KOPT-K1 (cell line): Measurements from ENCODE around the gene GALNTL6.
"Not testable (repeated sequence)": the region's sequence is repeated elsewhere in the genome, so short reads cannot be mapped to it uniquely, and the experiment has no call there.

Experiments used
- H3K27ac ChIP-seq: fragments of 200-600 bp; sonication (generic); 2 replicates; pipeline ENCODE4 v1.5.1; 2016; ENCODE audit warnings: antibody characterized with exemption, mild to moderate bottlenecking, low read depth, low read length; ENCODE audit not compliant: poor library complexity, severe bottlenecking
- H3K36me3 ChIP-seq: fragments of 200-600 bp; sonication (generic); 2 replicates; pipeline ENCODE4 v1.5.1; 2017; ENCODE audit warnings: antibody characterized with exemption, mild to moderate bottlenecking, low read length, moderate library complexity; ENCODE audit not compliant: insufficient read depth
- H3K9me3 ChIP-seq: fragments of 200-600 bp; sonication (generic); 2 replicates; pipeline ENCODE4 v1.5.1; 2017; ENCODE audit warnings: antibody characterized with exemption, low read length, mild to moderate bottlenecking; ENCODE audit not compliant: insufficient read depth, poor library complexity, severe bottlenecking

Gene GALNTL6

GRCh38 chr4:172705565-172705964 lies 892.4 kb downstream of the GALNTL6 start:
- Histone ChIP-seq H3K9me3 (peaks cover 13% of the 10 kb centered on the region), H3K36me3 (no peaks in the 10 kb centered on the region), H3K27ac (no peak overlapping the region)

GRCh38 chr4:172706000-172706399 lies 892.8 kb downstream of the GALNTL6 start:
- Histone ChIP-seq H3K27ac (no peak overlapping the region), H3K9me3 (peaks cover 13% of the 10 kb centered on the region)

DNA sequence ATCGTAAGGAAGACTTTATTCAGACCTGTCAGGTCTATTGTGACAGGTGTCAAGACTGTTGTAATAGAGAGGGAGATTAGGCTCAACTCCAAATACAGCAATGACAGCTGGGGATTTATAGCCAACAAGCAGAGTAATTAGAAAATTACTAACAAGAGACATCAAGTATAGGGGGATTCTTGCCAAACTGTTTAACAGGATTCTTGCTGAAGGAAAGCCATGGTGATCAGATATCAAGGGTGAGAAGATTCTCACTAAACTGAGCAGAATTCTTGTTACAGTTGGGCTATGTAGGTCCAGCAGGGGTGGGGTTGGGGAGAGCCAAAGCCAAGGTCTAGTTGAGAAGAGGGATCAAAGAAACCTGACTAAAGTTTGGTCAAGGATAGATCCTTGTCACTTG lies 894.4 kb downstream of the GALNTL6 start:
- Histone ChIP-seq H3K27ac (no peak overlapping the region), H3K36me3 (no peaks in the 10 kb centered on the region)

More at GRCh38 chr4:172706000-172706399, 892.8 kb downstream of the GALNTL6 start:
- H3K36me3 ChIP-seq: no peaks in the 10 kb centered on the region

DNA sequence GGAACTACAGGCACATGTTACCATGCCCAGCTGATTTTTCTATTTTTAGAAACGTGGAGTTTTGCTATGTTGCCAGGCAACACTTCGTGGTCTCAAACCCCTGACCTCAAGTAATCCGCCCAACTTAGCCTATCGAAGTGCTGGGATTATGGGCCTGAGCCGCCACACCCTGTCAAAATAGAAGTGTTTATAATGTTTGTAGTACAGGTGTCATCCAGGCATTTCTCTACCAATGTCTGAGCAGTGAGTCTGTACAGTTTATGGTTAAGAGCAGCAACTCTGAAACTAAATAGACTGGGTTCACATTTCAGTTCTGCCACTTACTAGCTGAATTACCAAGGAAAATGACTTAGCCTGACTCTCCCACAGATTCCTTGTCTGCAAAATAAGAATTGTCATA lies 895.0 kb downstream of the GALNTL6 start:
- H3K36me3 ChIP-seq: no peaks in the 10 kb centered on the region
- peaks cover 13% of the 10 kb centered on the region for H3K9me3 ChIP-seq
- no peak overlapping the region for H3K27ac ChIP-seq

More for the DNA sequence above, 894.4 kb downstream of the GALNTL6 start:
- H3K9me3 ChIP-seq: peaks cover 13% of the 10 kb centered on the region

- Histone ChIP-seq H3K9me3 (peaks cover 13% of the 10 kb centered on the region), H3K36me3 (no peaks in the 10 kb centered on the region), H3K27ac (no peak overlapping the region)
Observed at GRCh38 chr4:172709376-172709775, 896.2 kb downstream of the GALNTL6 start.

DNA sequence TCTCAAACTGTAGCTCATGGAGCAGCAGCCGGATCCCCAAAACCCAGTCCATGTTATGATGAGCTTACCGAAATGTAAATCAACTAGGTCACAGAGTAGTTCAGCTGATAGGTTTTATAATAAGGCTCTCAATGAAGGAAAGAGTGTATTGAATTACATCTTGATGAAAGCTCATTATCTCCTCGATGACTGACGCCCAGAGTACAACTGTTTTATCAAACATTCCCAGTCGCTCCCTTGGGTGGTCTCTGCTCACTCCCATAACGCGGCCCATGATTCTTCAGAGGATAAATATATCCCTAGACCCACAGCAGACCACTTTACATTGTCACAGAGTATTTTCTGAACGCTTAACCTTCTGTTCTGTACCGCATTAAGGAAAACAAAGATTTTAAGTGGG lies 903.1 kb downstream of the GALNTL6 start:
- Histone ChIP-seq H3K9me3 (no peaks in the 10 kb centered on the region), H3K36me3 (no peaks in the 10 kb centered on the region), H3K27ac (no peak overlapping the region)

- no peaks in the 10 kb centered on the region for H3K36me3 ChIP-seq
Observed at GRCh38 chr4:172721659-172722058, 908.5 kb downstream of the GALNTL6 start.

GRCh38 chr4:172725581-172725980 lies 912.4 kb downstream of the GALNTL6 start:
- Histone ChIP-seq H3K9me3 (no peaks in the 10 kb centered on the region), H3K36me3 (no peaks in the 10 kb centered on the region), H3K27ac (no peak overlapping the region)

More at GRCh38 chr4:172721659-172722058, 908.5 kb downstream of the GALNTL6 start:
- Histone ChIP-seq H3K9me3 (no peaks in the 10 kb centered on the region), H3K27ac (no peak overlapping the region)

DNA sequence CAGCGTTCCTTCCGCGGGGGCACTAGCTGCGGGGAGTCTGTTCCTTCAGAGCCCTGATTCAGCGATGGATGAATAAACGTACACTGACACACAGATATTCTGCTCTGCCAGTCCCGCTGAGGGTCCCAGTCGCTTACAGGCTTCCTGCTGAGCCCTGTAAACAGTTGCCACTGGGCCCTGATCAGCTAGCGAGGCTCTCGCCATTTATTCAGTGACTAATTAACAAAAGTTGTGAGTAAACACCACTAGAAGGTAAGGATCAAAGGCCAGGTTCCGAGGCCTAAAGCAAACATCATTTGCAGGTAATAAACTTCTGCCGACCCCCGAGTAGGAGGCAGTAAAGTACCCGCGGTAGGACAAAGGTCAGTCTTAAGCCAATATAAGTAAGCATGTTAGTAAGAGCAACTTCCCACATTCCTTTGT lies 912.8 kb downstream of the GALNTL6 start:
- Histone ChIP-seq H3K9me3 (no peaks in the 10 kb centered on the region), H3K27ac (no peak overlapping the region), H3K36me3 (no peaks in the 10 kb centered on the region)

GRCh38 chr4:172727631-172728030 lies 914.4 kb downstream of the GALNTL6 start:
- Histone ChIP-seq H3K27ac (no peak overlapping the region), H3K36me3 (no peaks in the 10 kb centered on the region), H3K9me3 (no peaks in the 10 kb centered on the region)

GRCh38 chr4:172733645-172734044 lies 920.4 kb downstream of the GALNTL6 start:
- H3K36me3 ChIP-seq, H3K27ac ChIP-seq: not testable (repeated sequence)
- H3K9me3 ChIP-seq: peaks cover 25% of the 10 kb centered on the region

DNA sequence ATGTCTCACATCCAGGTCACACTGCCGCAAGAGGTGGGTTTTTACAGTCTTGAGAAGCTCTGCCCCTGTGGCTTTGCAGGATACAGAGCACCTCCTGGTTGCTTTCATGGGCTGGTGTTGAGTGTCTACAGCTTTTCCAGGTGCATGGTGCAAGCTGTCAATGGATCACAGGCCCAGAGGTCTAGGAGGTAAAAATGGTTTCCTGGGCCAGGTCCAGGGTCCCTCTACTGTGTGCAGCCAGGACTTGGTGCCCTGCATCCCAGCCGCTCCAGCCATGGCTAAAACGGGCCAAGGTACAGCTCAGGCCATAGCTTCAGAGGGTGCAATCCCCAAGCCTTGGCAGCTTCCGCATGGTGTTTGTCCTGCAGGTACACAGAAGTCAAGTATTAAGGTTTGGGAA lies 921.4 kb downstream of the GALNTL6 start:
- Histone ChIP-seq H3K27ac (no peak overlapping the region), H3K9me3 (peaks cover 25% of the 10 kb centered on the region), H3K36me3 (no peaks in the 10 kb centered on the region)

DNA sequence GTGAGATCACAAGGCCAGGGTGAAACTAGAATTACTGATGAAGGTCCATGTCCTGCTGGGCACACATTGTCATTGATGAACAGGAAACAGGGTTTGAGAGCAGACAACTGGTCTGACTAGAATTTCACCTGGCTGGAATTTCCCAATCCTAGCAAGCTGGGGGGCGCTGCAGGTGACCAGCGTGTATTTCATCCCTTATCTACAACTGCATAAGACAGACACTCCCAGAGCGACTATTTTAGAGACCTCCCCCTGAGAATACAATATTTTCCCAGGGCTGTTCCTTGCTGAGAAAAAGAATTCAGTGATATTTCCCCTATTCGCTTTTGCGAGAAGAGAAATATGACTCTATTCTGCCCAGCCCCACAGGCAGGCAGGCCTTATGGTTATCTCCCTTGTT lies 922.8 kb downstream of the GALNTL6 start:
- Histone ChIP-seq H3K27ac (no peak overlapping the region), H3K36me3 (no peaks in the 10 kb centered on the region), H3K9me3 (peaks cover 25% of the 10 kb centered on the region)

- H3K36me3 ChIP-seq: no peaks in the 10 kb centered on the region
- H3K27ac ChIP-seq: no peak overlapping the region
- H3K9me3 ChIP-seq: peaks cover 2% of the 10 kb centered on the region
Observed at GRCh38 chr4:172740434-172740833, 927.2 kb downstream of the GALNTL6 start.

DNA sequence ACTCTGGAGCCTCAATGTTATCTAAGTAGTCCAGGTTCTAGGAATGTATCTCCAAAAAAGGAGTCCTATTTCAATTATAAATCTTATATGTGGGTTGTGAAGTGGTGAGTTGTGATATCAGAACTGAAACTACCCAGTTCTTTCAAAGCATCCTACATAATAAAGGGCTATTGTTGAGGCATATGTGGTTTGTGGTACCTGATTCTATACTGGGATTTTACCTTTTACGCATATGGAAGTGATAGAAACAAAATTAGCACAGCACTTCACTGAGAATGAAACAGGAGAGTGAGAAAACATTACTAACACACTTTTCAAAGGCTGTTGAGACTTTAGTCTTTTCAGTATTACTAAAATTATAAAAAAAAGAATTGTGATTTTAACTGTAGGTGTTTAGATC lies 937.7 kb downstream of the GALNTL6 start:
- H3K27ac ChIP-seq: no peak overlapping the region
- no peaks in the 10 kb centered on the region for H3K9me3 ChIP-seq
- no peaks in the 10 kb centered on the region for H3K36me3 ChIP-seq

DNA sequence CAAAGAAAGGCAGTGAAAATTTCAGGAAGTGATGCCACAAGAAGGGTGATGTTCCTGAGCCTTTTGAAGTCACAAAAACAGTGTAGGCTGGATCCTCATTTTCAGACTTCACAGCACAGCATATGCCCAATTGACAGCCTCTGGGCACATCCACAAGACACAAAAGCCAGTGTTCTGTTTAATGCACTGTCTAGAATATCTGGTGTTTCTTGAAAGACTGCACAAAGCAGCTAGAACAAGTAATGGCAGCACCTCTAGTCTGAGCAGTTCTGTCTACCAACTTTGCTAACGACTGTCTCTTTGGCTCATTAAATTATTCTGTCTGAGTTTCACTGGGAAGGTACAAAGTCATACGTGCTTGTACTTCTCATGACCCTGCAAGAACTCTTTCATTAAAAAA lies 938.3 kb downstream of the GALNTL6 start:
- no peaks in the 10 kb centered on the region for H3K36me3 ChIP-seq
- no peaks in the 10 kb centered on the region for H3K9me3 ChIP-seq
- H3K27ac ChIP-seq: no peak overlapping the region
